Motor neuron (in vitro differentiated cells): ENCODE results near the gene TAF11. TPM values are rescaled to one million over a fixed set of nuclear protein-coding genes. Genes with fewer than 3 reads are reported as not detected.
"Not testable (repeated sequence)": the region's sequence is repeated elsewhere in the genome, so short reads cannot be mapped to it uniquely, and the experiment has no call there.

ENCODE experiments used
- ATAC-seq, 8 experiments: fragments of 200-7000 bp; cut with Tn5 transposase; replicated peaks in 6 of 8; 2 replicates each; pipeline ENCODE4 v1.8.0; 2021; ENCODE audit warnings: mild to moderate bottlenecking in 8 of 8, moderate library complexity in 8 of 8
- H3K27ac ChIP-seq, 2 donors: fragments of 250-450 bp; sonication (Bioruptor Pico); 2 replicates each; pipeline ENCODE4 v1.9.0; 2021; ENCODE audit warnings: antibody characterized with exemption in 2 of 2, mild to moderate bottlenecking in 2 of 2, moderate library complexity in 1 of 2
- H3K4me1 ChIP-seq, 2 donors: fragments of 250-450 bp; sonication (Bioruptor Pico); replicated peaks in 1 of 2; 2 replicates each; pipeline ENCODE4 v1.6.1; 2021; ENCODE audit warnings: antibody characterized with exemption in 2 of 2, mild to moderate bottlenecking in 2 of 2, moderate library complexity in 1 of 2
- H3K4me3 ChIP-seq, 5 donors: fragments of 250-450 bp; sonication (Bioruptor Pico); 2 replicates each; pipeline ENCODE4 v1.9.0; 2021; ENCODE audit warnings: antibody characterized with exemption in 5 of 5, mild to moderate bottlenecking in 5 of 5, moderate library complexity in 4 of 5
- WGBS, 10 experiments: fragments of 450-650 bp; shearing (Covaris generic); methylation state at CpG; one replicate each; pipeline ENCODE4 v1.0.0; 2022; 5-methylcytosine and 5-hydroxymethylcytosine counted together
- in situ Hi-C, 9 experiments: fragments of 400-800 bp; cut with MboI; loops; one replicate each; pipeline ENCODE4 v1.15.0; 2021; ENCODE audit warnings: low sequenced_read_pairs in 9 of 9, low pct_unique_long_range_greater_than_20kb in 2 of 9; ENCODE audit not compliant: unreplicated experiment in 9 of 9
- total RNA-seq, 8 experiments: library from RNA; unstranded; fragments of 300-600 nt; gene quantifications; 2 replicates each; pipeline versions ENCODE4 v1.2.3 to v1.2.4, GENCODE V29; 2022

TAF11 gene
- total RNA-seq, 8 experiments from 2014 or later, result 29.7 to 59.5 (median 39.1) TPM

- H3K4me1 ChIP-seq, result no peaks in the 10 kb centered on the region
- 71 to 100% (median 90%) methylated on average over 1 of the region's 1 CpG; no CpG with 5 or more reads in 4 of the 10 experiments for WGBS, 10 experiments
- no peak overlapping the region for H3K4me3 ChIP-seq
- in situ Hi-C loops, result loop anchor here in 1 of 9 experiments (25.0 kb wide), 1 partner anchor 240 kb away; the partner anchor contains the start of gene TCP11
- no peak for ATAC-seq
- H3K27ac ChIP-seq, result no peak overlapping the region
Observed at GRCh38 chr6:34897716-34898115, 9.9 kb upstream of the TAF11 start.

- no peak for ATAC-seq
- in situ Hi-C loops, result loop anchor here in 1 of 9 experiments (25.0 kb wide), 1 partner anchor 240 kb away; the partner anchor contains the start of gene TCP11
- 44 to 100% (median 100%) methylated on average over 1 of the region's 1 CpG; no CpG with 5 or more reads in 1 of the 10 experiments for WGBS, 10 experiments
Observed at GRCh38 chr6:34897130-34897529, 9.3 kb upstream of the TAF11 start.

GRCh38 chr6:34894693-34895092, 6.9 kb upstream of the TAF11 start:
- no peak for ATAC-seq
- WGBS, 10 experiments, result 40 to 100% (median 75%) methylated on average over 1 of the region's 1 CpG; no CpG with 5 or more reads in 1 of the 10 experiments
- in situ Hi-C loops, result loop anchor here in 1 of 9 experiments (25.0 kb wide), 1 partner anchor 243 kb away; the partner anchor contains the start of gene TCP11
- Histone ChIP-seq H3K4me1 (peaks cover 0 to 9% of the 10 kb centered on the region in 2 donors), H3K27ac (no peak overlapping the region), H3K4me3 (no peak overlapping the region)

More at GRCh38 chr6:34897130-34897529, 9.3 kb upstream of the TAF11 start:
- H3K27ac ChIP-seq, result no peak overlapping the region
- no peaks in the 10 kb centered on the region for H3K4me1 ChIP-seq
- no peak overlapping the region for H3K4me3 ChIP-seq

DNA sequence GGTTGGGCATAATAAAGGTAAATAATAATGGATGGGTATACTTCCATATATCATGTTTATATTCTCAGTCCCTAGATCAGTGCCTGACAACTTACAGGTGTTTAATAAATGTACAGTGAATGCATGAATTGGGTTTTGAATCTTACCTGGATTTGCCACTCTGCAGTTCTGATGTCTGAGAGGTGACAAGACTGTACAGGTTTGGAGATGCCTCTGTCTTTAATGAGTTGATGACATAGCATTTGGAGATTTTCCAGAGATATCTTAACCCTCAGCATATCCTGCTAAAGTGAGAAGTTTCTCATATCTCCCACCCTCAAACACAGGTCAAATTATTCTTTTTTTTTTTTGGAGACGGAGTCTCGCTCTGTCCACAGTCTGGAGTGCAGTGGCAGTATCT, 3.5 kb upstream of the TAF11 start:
- 100% methylated on average over 1 to 2 of the region's 2 CpGs; no CpG with 5 or more reads in 3 of the 10 experiments for WGBS, 10 experiments
- ATAC-seq, result no peak
- in situ Hi-C loops, result loop anchor here in 1 of 9 experiments (25.0 kb wide), 1 partner anchor 246 kb away; the partner anchor contains the start of gene TCP11
- peaks cover 6 to 15% of the 10 kb centered on the region in 2 donors for H3K4me1 ChIP-seq
- no peak overlapping the region for H3K4me3 ChIP-seq
- H3K27ac ChIP-seq, result no peak overlapping the region

DNA sequence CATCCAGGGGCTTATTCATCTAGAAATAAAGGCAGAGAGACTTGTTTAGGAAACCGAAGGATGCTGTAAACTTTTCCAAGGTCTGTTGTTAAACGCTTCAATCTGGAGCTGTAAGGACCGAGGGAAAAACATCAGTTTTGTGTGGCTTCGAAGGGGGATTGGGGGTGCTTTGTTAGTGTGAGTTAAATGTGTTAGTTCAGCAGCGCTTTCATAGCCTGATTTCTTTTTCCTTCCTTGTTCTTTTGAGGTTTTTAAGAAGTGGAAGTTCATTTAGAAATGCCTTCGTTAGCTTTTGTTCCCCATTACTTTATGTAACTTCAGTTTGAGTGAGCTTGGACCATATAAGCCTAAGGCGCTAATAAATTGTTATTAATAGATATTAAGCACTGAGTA, 2.7 kb upstream of the TAF11 start:
- peak overlapping the region; percentile 92 to 99 (median 97) for H3K4me3 ChIP-seq

DNA sequence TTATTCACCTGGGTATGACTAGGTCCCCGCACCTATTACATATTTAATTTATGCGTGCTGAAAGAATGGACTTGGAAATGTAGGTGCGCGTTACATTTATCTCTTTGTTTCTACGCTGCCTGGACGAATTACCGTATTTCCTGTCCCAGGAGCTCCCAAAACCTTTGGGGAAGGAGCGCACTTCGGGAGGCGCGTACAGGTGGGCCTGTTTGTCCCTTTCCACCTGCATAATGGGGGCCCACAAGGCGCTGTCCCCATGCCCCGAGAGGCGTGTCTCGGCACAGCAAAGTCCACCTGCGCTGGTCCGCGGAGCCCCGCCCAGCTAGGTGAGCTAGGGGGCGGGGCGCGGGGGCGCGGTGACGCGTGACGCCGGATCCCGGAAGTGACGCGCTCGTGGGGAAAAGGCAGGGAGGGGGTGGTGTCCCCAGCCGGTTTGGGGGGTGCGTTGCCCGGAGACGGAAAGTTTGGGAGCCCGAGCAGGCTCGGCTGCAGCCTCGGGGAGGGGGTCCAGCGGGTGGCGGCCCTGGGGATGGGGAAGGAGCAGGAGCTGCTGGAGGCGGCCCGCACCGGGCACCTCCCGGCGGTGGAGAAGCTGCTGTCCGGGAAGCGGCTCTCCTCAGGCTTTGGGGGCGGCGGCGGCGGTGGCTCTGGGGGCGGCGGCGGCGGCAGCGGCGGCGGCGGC, 1.2 kb upstream of the TAF11 start, which contains the start of gene ANKS1A:
Gene ANKS1A (plus strand): TSS at position 382 of the 682 bp plus-strand sequence. CDS start 148 bp downstream, at position 530.
- ATAC-seq, result peak; percentile 30 to 82 (median 74)
- H3K4me1 ChIP-seq, result peaks cover 6 to 15% of the 10 kb centered on the region in 2 donors
- peak within 1 kb of the TSS; percentile 87 to 89 for H3K27ac ChIP-seq
- peak within 1 kb of the TSS; percentile 92 to 99 (median 97) for H3K4me3 ChIP-seq
- 0% methylated on average over 2 to 10 of the region's 60 CpGs; no CpG with 5 or more reads in 6 of the 10 experiments for WGBS, 10 experiments
- in situ Hi-C loops, result loop anchor here in 1 of 9 experiments (25.0 kb wide), 1 partner anchor 248 kb away; the partner anchor contains the start of gene TCP11

More for the DNA sequence above, 2.7 kb upstream of the TAF11 start:
- H3K4me1 ChIP-seq, result peaks cover 6 to 15% of the 10 kb centered on the region in 2 donors
- no peak overlapping the region for H3K27ac ChIP-seq
- ATAC-seq, result no peak
- 18 to 80% (median 60%) methylated on average over 3 to 7 of the region's 7 CpGs for whole genome bisulfite sequencing, 10 experiments
- in situ Hi-C loops, result loop anchor here in 1 of 9 experiments (25.0 kb wide), 1 partner anchor 247 kb away; the partner anchor contains the start of gene TCP11

DNA sequence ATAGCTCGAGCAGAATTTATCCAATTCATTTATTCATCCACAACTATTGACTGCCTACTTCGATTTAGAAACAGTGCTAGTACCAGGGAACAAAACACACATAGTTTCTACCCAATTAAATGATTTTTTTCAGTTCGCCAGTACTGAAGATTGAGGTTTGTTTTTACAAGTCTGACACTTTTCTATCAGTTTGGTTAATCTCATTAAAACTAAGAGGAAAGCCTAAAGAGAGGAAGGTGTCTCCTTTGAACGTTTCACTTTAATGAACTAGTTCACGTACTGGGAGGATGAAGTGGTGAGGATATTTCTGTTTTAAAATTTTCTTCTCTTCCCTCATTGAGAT, 643 bp upstream of the TAF11 start:
- ATAC-seq, result no peak
- H3K4me3 ChIP-seq, result peak overlapping the region; percentile 92 to 99 (median 97)
- H3K27ac ChIP-seq, result peak overlapping the region; percentile 17 to 54
- peaks cover 6 to 15% of the 10 kb centered on the region in 2 donors for H3K4me1 ChIP-seq
- in situ Hi-C loops, result loop anchor here in 1 of 9 experiments (25.0 kb wide), 1 partner anchor 249 kb away; the partner anchor contains the start of gene TCP11
- WGBS, 10 experiments, result 0 to 6% (median 0%) methylated on average over 1 to 5 of the region's 5 CpGs

GRCh38 chr6:34885837-34886236, 2.0 kb downstream of the TAF11 start:
- not testable (repeated sequence) for H3K27ac ChIP-seq, H3K4me3 ChIP-seq, ATAC-seq
- WGBS, 10 experiments, result 80 to 100% (median 95%) methylated on average over 1 to 11 of the region's 15 CpGs; no CpG with 5 or more reads in 2 of the 10 experiments
- in situ Hi-C loops, result loop anchor here in 1 of 9 experiments (25.0 kb wide), 1 partner anchor 251 kb away; the partner anchor contains the start of gene TCP11
- peaks cover 6 to 13% of the 10 kb centered on the region in 2 donors for H3K4me1 ChIP-seq

GRCh38 chr6:34884996-34885395, 2.8 kb downstream of the TAF11 start:
- Histone ChIP-seq H3K4me1 (peaks cover 6% of the 10 kb centered on the region in 2 donors), H3K4me3 (no peak overlapping the region), H3K27ac (no peak overlapping the region)
- WGBS, 10 experiments, result 79 to 100% (median 98%) methylated on average over 2 of the region's 2 CpGs; no CpG with 5 or more reads in 2 of the 10 experiments
- in situ Hi-C loops, result loop anchor here in 1 of 9 experiments (25.0 kb wide), 1 partner anchor 252 kb away; the partner anchor contains the start of gene TCP11
- ATAC-seq, result no peak

DNA sequence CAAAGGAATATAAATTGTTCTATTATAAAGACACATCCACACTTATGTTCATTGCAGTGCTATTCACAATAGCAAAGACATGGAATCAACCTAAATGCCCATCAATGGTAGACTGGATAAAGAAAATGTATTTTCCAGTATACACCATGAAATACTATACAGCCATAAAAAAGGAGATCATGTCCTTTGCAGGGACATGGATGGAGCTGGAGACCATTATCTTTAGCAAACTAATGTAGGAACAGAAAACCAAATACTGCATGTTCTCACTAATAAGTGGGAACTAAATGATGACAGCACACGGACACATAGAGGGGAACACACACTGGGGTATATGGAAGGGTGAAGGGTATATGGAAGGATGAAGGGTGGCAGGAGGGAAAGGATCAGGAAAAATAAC, 3.8 kb downstream of the TAF11 start:
- H3K4me3 ChIP-seq, H3K27ac ChIP-seq, ATAC-seq, H3K4me1 ChIP-seq: not testable (repeated sequence)
- in situ Hi-C loops, result loop anchor here in 1 of 9 experiments (25.0 kb wide), 1 partner anchor 253 kb away; the partner anchor contains the start of gene TCP11
- WGBS, 10 experiments, result 100% methylated on average over 1 of the region's 1 CpG; no CpG with 5 or more reads in 4 of the 10 experiments

DNA sequence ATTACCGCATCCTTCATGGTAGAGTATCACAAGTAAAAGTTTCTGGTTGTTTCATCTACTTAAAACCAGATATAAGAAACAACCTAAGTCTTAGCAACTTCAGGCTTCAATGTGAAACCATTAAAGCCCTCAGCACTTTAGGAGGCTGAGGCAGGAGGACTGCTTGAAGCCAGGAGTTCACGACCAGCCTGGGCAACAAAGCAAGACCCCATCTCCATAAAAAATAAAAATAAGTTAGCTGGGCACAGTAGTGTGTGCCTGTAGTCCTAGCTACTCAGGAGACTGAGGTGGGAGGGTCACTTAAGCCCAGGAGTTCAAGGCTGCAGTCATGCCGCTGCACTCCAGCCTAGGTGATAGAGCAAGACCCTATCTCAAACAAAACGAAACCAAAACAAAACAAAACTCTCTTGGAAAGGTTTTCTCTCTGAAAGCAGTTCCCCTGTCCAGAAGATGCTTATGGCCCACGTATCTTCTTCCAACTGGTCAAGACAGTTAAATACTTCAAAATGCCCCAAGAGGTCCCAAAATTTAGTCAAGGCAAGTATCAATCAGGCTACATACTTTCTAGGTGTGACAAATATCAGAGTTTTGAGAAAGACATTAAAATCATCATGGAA, 9.9 kb downstream of the TAF11 start:
- in situ Hi-C loops, result loop anchor here in 1 of 9 experiments (25.0 kb wide), 1 partner anchor 259 kb away; the partner anchor contains the start of gene TCP11
- WGBS, 10 experiments, result 68 to 100% (median 93%) methylated on average over 2 to 5 of the region's 5 CpGs; no CpG with 5 or more reads in 2 of the 10 experiments
- Histone ChIP-seq H3K27ac (no peak overlapping the region), H3K4me1 (no peaks in the 10 kb centered on the region), H3K4me3 (no peak overlapping the region)
- ATAC-seq, result no peak

- 50 to 100% (median 100%) methylated on average over 1 of the region's 1 CpG; no CpG with 5 or more reads in 2 of the 10 experiments for WGBS, 10 experiments
- in situ Hi-C loops, result loop anchor here in 1 of 9 experiments (25.0 kb wide), 1 partner anchor 260 kb away; the partner anchor contains the start of gene TCP11
- no peak for ATAC-seq
- H3K4me3 ChIP-seq, result no peak overlapping the region
- no peaks in the 10 kb centered on the region for H3K4me1 ChIP-seq
- H3K27ac ChIP-seq, result no peak overlapping the region
Observed at GRCh38 chr6:34877259-34877658, 10.6 kb downstream of the TAF11 start.
